ENCODE results near the gene SEC31A.

Gene SEC31A

DNA sequence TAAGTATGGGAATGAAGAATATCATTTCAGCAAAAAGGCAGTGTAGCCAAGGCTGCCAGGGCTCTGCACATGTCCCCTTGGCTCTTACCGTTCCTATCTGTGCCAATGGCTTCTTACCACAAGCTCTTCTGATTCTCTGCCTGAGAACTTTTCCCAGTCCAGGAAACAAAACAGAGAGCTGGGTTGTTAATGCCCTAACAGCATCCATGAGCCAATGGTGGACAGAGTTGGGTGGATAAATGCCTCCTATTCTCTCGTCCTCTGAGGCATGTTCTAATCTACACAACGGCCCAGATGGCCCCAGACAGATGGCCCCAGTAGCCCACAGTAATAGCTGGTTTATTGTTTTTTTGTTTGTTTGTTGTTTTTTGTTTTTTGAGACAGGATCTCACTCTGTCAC lies 120.3 kb downstream of the SEC31A start:
- Histone ChIP-seq H4K20me1 (ENCODE audit: insufficient read depth) (no peaks in the 10 kb centered on the region), H3K4me3 (IDR thresholded peaks at IDR 0.05; ENCODE audit: insufficient read depth, low read depth, low read length) (no peak overlapping the region), H3K27me3 (ENCODE audit: insufficient read depth, low read depth) (no peaks in the 10 kb centered on the region), H3K4me2 (no peak overlapping the region), H3K79me2 (ENCODE audit: insufficient read depth, low read depth) (no peaks in the 10 kb centered on the region), H3K27ac (no peak overlapping the region), H3K36me3 (ENCODE audit: insufficient read depth) (no peaks in the 10 kb centered on the region), H2AFZ (ENCODE audit: low read depth) (no peak overlapping the region), H3K4me1 (ENCODE audit: low read depth, poor library complexity, severe bottlenecking) (no peaks in the 10 kb centered on the region), H3K9ac (no peak overlapping the region)
- TF ChIP-seq, protein P1, sequence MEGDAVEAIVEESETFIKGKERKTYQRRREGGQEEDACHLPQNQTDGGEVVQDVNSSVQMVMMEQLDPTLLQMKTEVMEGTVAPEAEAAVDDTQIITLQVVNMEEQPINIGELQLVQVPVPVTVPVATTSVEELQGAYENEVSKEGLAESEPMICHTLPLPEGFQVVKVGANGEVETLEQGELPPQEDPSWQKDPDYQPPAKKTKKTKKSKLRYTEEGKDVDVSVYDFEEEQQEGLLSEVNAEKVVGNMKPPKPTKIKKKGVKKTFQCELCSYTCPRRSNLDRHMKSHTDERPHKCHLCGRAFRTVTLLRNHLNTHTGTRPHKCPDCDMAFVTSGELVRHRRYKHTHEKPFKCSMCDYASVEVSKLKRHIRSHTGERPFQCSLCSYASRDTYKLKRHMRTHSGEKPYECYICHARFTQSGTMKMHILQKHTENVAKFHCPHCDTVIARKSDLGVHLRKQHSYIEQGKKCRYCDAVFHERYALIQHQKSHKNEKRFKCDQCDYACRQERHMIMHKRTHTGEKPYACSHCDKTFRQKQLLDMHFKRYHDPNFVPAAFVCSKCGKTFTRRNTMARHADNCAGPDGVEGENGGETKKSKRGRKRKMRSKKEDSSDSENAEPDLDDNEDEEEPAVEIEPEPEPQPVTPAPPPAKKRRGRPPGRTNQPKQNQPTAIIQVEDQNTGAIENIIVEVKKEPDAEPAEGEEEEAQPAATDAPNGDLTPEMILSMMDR (conservative IDR thresholded peaks at IDR 0.05; ENCODE audit: low read depth, low read length), result no peak

Measured in KMS-11 (cell line).